ENCODE data around the gene NOX3.
A peak's percentile ranks its signal among the peaks of the same experiment; 100 is the strongest.
"Not testable (repeated sequence)": the region's sequence is repeated elsewhere in the genome, so short reads cannot be mapped to it uniquely, and the experiment has no call there.

The NOX3 gene, protein sequence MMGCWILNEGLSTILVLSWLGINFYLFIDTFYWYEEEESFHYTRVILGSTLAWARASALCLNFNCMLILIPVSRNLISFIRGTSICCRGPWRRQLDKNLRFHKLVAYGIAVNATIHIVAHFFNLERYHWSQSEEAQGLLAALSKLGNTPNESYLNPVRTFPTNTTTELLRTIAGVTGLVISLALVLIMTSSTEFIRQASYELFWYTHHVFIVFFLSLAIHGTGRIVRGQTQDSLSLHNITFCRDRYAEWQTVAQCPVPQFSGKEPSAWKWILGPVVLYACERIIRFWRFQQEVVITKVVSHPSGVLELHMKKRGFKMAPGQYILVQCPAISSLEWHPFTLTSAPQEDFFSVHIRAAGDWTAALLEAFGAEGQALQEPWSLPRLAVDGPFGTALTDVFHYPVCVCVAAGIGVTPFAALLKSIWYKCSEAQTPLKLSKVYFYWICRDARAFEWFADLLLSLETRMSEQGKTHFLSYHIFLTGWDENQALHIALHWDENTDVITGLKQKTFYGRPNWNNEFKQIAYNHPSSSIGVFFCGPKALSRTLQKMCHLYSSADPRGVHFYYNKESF

DNA sequence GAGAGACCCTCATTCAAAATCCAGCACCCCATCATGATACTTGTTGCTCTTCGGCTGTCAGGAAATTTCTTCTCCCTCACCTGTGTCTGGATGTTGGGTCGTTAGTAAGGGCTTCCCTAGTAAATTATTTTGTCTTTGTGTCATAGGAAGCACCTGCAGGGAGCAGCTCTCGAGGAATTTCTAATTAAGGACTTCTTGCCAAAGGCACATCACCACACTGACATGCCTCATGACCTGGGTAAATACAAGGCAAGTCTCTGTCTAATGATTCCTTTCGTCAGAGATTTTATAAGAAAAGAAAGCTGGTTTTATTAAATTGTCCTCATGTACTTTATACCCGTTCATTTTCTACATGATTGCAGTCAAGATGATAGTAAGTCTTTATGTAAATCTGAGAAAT is at the start of gene NOX3:
TSS of gene NOX3 (minus strand) at position 74 of the 400 bp plus-strand sequence. CDS start at position 35, 39 bp downstream.
- DNase-seq (ENCODE audit: low spot score): no peak

DNA sequence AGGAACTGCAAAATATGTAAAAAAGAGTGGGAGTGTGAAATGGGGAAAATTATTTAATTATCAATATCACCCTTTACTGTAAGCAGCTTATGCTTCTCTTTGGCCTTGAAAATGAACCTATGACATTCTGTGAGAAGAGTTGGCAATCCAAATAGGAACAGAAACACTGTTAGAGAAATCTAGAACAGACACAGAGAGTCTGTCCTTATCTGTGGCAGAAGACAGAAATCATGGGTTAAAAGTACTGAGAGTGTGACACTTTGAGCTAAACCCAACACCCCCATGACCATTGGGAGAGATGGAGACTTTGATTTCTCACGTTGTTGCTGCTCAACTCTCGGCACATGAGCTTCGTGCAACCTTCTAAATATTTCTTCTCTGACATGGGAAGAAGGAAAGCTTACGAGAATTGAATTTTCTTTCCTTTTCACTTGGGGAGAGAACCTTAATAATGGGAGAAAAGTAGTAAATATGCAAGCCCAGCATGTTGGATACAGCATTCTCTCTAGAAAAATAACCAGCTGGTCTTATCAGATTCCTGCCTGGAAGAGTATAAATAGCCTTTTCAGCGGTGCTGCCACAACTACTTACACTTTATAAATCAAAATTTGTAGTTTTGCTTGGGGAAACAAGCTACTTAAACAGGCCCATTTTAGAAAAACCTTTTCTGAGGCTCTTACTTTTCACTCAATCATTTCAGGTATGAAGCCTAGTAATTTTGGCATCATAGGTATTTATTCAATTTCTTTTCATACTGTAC is 49.4 kb upstream of the NOX3 start:
- DNase-seq (ENCODE audit: low spot score): no peak

DNA sequence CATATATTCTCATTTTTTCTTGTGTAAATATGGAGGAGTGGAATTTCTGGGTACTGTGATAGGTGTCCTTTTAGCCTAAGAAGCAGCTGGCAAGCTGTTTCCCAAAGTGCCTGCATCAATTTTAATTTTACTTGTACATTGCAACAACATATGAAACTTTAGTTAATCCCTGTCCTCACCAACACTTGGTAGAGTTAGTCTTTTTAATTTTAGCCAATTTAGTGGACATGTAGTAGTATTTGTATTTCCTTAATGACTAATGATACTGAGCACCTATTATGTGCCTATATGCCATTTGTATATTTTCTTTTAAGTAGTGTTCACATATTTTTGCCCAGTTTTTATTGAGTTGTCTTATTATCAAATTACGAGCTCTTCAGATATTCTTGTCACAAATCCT is 46.8 kb upstream of the NOX3 start:
- no peak for DNase-seq (ENCODE audit: low spot score)

DNA sequence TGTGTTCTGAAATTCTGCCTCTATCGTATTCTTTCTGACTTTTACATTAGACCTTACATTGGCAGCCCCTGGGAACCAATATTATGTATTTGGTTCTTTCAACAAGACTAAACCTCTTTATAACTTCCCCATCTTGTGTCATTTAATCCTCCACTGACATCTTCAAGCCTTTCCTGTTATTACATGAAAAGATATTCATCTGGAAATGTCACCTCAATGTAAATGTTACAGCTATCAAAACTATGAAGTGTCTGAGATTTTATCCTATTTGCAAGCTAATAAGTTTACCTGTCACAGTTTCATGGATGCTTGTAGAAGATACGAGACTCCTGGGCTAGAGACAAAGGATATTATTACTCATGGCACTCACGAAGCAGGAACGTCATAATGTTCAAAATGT is 43.9 kb upstream of the NOX3 start:
- DNase-seq (ENCODE audit: low spot score): no peak

DNA sequence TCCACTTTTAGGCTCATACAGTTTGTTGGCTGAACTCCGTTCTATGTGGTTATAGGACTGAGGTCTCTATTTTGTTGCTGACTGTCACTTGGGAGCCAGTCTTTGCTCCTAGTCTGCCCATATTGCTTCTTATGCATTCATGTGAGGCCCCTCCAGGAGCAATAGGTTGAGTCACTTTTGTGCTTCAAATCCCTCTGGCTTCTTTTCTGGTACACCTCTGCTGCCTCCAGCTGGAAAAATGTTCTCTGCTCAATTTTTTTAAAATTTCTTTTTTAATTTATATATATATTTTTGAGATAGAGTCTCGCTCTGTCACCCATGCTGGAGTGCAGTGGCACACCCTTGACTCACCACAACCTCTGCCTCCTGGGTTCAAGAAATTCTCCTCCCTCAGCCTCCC is 42.7 kb upstream of the NOX3 start:
- no peak for DNase-seq (ENCODE audit: low spot score)

DNA sequence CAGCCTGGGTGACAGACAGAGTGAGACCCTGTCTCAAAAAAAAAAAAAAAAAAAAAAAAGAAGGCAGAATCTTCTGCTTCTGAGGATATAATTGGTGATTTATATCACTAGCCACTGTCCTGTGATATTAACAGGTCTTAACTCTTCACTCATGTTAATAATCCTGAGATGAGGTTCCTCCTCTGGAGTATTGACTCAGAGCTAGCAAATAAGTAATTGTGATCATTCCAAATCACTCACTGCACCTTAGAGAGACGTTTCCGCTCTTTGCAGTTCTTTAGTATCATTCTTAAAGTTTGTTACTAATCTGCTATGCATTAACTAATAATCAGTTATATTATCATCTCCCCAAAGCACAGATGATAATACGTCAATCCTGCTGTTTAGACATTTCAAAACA is 41.6 kb upstream of the NOX3 start:
- no peak for DNase-seq (ENCODE audit: low spot score)

DNA sequence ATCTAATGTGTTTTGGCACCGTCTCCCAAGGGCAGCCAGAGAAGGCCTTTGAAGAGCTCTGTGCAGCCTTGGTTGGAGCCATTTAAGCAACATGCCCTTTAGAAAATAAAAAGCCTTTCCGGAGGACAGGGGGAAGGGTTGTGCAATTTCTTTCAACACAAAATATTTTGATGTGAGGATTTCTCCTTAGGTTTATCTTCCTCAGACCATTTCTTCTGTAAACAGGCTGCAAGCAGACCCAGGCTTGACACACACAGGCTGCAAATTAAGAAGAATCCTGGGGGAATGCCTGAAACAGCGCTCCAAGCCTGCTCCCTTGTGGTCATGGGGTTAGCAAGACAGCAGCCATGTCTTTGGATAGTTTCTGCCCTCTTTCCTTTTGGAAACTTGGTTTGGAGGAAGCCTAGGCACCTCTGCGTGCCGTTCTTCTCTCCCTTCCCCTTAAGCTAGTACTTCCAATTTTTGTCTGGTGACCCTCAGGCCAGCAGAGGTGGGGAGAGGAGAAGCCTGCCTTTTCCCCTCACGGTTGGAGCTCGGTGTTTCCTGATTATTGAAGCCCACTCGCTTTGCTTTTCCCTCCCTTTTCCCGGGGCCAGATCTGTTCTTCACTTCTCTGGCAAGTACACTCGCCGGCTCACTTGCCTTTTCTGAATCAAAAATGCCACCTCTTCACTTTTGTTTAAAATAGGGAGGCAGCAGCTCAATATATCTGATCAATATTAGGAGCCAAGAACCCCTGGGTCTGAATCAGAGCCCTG is 39.6 kb upstream of the NOX3 start:
- DNase-seq (ENCODE audit: low spot score): no peak

DNA sequence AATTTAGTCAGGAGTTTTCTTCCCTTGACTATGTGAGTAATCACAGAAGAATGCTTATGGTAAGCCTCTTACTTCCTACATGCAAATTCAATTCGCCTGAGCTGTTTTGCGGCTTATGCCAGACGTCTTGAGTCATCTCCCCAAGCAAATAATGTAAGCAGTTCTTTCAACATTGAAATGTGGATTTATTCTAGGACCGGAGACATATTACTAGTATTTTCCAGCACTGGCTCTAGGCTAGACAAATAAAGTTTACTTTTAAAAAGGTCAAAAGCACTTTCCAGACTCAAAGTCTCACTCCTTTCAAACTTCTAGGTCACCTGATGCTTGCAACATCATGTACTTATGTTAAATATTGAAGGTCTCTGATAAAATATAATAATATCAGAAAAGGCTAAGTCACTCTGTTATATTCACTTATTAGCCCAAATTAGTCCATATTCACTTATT is 38.1 kb upstream of the NOX3 start:
- DNase-seq (ENCODE audit: low spot score): no peak

DNA sequence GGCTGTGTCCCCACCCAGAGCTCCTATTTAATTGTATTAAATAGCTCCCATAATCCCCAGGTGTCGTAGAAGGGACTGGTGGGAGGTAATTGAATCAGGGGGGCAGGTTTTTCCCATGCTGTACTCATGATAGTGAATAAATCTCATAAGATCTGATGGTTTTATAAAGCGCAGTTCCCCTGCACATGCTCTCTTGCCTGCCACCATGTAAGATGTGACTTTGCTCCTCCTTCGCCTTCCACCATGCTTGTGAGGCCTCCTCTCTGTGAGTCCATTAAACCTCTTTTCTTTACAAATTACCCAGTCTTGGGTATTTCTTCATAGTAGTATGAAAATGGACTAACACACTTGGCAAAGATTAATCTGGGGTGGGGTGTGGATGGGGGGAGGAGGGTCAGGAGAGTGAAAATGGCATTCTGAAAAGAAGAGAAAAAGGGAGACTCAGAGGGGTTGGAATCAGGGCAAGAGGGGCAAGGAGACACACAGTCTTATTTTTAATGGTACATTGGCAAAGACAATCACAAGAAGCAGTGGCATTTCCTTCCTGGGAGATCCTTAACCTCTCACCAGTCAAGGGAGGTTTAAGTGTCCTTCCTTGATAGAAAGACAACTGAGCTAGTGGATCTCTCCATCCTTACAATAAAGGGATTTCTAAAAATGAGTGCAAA is 37.5 kb upstream of the NOX3 start:
- DNase-seq (ENCODE audit: low spot score): no peak

DNA sequence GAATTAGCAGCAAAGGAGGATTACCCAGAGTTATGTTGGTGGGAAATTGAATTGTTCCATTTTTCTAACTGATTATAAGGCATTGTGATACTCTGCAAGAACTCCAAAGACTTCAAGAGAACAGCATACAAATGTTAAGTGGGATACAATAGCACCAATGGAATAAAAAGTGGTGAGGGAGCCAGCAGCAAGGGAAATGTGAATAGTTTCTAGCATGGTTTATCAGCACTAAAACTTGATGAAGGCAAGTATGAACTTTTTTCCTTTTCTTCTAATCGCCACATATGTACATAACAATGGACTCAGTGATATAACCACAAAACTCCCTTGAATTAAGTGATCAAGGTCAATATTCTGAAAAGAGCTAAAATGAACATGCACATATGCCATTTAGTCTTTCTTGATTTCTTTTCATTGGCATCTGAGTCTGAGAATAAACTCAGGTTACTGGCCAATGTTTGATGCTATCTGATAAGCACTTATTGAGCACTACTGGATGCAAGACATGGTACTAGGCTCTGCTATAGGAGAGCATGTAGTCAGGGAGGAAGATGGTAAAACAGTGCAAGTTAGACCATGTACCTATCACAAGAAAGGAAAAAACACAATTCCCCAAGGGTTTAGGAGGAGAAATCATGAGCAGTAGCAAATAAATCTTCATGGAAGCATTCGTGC is 36.6 kb upstream of the NOX3 start:
- DNase-seq (ENCODE audit: low spot score): no peak

DNA sequence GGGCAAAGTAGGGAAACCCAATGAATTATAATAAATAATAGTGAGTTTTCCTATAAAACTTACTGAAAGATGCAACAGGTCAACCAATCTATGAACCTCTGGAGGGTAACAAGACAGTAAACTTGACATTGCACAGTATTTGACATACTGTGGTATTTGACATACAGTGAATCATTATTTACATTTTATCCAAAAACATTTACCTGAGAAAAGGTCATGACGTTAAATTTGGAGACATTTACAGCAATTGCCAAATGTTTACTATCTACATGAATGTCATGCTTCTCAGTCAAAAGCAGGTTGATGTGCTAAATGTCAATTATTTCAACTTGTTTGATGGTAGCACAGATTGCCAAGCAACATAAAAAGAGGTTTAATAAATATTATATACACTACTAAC is 35.8 kb upstream of the NOX3 start:
- DNase-seq (ENCODE audit: low spot score): no peak

DNA sequence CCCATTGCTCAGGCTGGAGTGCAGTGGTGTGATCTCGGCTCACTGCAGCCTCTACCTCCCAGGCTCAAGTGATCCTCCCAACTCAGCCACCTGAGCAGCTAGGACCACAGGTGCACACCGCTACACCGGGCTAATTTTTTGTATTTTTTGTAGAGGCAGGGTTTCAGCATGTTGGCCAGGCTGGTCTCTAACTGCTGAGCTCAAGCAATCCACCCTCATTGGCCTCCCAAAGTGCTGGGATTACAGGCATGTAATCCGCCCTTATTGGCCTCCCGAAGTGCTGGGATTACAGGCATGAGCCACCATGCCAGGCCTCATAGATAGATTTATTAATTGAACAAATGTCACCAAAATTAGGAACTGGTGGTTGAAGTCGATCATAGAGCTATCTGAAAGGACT is 32.6 kb upstream of the NOX3 start:
- DNase-seq (ENCODE audit: low spot score): not testable (repeated sequence)

DNA sequence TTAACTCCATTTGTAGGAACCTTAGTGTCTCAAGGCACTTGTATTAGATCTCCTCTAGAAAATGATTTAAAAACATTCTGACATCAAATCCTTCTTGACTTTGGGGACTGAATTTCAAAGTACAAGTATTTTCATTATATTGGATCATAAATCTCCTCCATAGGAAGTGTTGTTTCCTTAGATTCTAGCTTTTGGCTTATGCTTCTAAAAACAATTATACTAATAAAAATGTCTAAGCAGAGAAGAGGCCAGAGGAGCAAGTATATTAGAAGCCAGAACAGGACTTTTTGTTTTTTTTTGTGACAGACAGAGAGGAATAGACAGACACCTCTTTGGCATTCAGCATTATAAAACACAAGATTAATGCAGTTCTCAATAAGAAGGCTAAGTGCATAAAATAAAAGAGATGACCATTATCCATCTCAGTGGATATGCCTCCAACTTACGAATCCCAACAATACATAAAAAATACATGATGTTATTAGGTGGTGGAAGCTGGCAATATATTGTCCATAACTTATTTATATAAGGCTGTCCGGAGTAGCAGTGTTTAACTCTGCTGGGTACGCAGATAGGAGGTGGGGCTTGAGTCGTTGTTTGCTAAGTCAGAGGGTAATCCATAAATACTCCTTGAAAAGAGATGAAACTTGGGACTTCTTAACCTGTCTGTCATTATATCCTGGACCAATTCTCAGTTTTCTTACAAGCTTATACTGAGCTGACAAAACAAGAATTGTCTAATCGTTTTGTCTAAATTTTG is 31.9 kb upstream of the NOX3 start:
- DNase-seq (ENCODE audit: low spot score): no peak

DNA sequence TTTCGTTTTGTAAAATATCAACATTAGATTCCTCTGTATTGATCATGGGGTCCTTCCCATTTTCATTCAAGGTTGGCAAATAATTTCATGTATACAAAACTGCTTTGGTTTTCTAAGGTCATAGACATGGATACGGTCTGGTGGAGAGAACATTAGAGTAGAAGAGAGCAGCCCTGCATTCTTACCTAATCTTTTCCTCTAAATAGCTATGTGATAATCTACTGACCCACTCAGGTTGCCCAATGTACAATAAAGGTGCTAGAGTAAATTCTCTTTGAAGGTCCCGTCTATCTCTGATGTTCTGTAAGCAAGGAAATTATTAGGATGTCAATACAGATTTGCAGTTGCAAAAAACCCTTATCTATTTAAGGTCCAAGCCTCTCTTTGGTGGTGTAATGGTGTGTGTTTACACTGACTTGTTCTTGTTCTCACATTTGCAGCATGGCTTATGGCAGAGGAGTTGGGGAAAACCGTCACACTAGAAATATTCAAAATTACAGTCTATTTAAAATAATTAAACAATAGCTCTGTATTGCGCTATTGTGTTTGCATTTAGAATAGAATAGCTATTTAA is 31.2 kb upstream of the NOX3 start:
- DNase-seq (ENCODE audit: low spot score): peak; percentile 9

DNA sequence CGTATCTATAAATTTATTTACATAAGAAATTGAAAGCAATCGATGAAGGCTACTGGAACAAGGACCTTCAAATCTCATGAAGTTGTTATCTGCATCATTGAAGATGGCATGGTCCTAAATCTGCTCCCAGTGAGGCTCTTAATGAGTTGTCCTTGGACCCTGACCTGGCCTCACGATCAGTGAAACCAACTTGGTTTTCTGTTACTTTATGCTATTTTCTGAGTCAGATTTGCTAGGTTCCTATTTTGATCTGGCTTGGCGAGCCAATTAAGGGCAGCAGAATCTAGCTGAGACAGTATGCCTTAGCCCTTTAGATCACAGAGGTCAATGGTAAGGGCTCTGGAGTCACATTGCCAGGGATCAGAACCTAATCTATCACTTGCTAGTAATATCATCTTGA is 30.1 kb upstream of the NOX3 start:
- DNase-seq (ENCODE audit: low spot score): no peak

DNA sequence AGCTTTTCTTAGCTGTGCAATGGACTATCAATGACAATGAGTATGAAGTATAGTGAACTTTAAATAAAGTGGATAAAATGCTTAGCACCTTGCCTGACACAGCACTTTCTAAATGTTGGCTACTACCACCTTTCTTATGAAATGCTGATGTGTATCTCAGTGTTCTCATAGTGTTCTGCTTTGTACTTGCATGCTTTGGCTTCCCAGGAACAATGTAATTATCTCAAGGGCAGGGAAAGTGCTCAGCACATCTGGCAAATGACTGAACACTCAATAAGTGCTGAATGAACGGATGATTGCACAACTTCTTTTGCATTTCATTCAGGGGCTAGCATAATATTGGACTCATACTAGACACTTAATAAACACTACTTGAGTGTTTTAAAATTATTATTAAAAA is 28.2 kb upstream of the NOX3 start:
- DNase-seq (ENCODE audit: low spot score): no peak

DNA sequence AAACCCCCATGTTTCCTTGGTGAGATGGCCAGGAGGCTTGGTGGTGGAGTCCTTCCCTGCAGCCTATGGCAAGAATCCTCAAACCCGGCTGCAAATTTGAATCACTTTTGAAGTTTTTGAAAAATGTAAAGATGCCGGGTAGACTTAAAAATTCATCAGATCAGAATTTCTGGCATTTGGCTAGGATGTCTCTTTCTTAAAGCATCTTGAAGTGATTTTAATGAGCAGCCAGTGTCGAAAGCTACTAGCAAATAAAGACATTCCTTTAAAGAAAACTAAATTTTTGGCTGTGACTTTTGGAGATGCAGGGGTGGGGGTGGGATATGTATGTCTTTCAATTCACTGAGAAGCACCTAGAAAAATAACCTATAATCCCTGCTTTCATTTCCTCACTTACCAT is 25.6 kb upstream of the NOX3 start:
- no peak for DNase-seq (ENCODE audit: low spot score)

DNA sequence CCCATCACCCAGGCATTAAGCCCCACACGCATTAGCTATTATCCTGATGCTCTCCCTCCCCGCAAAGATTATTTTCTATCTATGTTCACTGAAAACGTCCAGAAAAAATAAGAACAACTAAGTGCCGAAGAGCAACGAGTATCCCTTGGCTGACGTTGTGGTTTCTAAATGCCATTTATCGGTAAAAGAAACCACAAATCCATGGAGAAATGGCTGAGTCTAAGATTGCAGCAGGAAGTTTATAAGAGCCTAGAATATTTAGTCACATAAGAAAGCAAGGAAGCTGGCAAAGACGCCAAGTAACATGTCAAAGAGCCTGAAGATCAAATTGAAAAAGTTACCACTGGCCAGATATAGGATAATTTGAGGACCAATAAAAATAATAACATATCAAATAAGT is 18.1 kb upstream of the NOX3 start:
- DNase-seq (ENCODE audit: low spot score): no peak

DNA sequence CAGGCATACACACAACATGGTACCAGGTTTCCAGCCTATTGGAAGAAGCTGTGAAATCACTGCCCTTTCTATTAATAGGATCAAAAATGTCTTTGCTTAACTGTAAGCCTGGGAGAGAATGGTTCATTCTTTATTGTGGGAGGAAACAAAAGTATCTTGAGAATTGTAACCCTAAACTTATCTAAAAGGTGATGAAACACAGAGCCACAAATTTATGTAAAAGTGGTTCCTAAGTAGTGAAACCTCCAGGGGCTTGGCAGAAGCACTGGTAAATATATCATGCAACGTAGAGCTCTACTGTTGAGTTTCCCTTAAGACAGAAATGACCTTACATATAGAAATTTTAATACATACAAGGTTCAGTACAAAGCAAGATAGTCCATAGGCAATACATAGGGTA is 17.2 kb upstream of the NOX3 start:
- DNase-seq (ENCODE audit: low spot score): no peak

DNA sequence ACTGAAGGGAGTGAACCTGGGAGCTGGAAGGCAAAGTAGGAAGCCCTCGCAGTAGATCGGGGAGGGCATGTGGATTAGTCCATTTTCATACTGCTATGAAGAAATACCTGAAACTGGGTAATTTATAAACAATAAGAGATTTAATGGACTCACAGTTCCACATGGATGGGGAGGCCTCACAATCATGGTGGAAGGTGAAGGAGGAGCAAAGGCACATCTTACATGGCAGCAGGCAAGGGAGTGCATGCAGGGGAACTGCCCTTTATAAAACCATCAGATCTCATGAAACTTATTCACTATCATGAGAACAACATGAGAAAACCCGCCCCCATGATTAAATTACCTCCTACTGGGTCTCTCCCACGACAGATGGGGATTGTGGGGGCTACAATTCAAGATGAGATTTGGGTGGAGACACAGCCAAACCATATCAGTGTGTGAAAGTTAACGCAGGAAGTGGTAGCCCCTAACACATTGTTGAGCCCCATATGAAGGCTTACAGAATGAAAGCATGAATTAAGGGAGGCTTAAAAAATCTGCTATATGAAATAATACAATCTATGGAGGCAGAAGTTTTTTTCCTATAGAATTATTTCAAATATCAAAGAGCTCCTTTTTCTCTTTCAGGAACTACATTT is 15.5 kb upstream of the NOX3 start:
- not testable (repeated sequence) for DNase-seq (ENCODE audit: low spot score)
